SK-N-SH (cell line): ENCODE data around the gene STRBP. TPM values are rescaled to one million over a fixed set of nuclear protein-coding genes. Genes with fewer than 3 reads are reported as not detected.

Experiments used
- CTCF ChIA-PET: fragments of 300-600, 350-600 bp; formaldehyde crosslinking; extraction: SDS; loops from one replicate; lab custom pipeline; 2021; lab: Yijun Ruan, JAX
- POLR2A ChIA-PET: fragments of 350-600 bp; sonication (Branson Sonifier 250); formaldehyde crosslinking; extraction: SDS; loops from one replicate; lab custom pipeline; 2020; ENCODE audit warnings: antibody characterized with exemption, inconsistent platforms; lab: Yijun Ruan, JAX
- DNase-seq: peaks from one replicate; pipeline ENCODE4 v3.0.0; 2012
- H2AFZ ChIP-seq: fragments of 200-600 bp; sonication (generic); 2 replicates; pipeline ENCODE4 v1.8.1; 2016; ENCODE audit warnings: antibody characterized with exemption, mild to moderate bottlenecking, low read depth
- H3F3A ChIP-seq: fragments of 200-600 bp; sonication (generic); replicated peaks from 2 replicates; pipeline ENCODE3; 2016; ENCODE audit warnings: antibody characterized with exemption, mild to moderate bottlenecking; ENCODE audit not compliant: insufficient read depth
- H3K27ac ChIP-seq, 2 experiments: fragments of 200-500 bp in 1 of 2; fragments of 200-600 bp in 1 of 2; sonication (Bioruptor generic) in 1 of 2; sonication (generic), shearing (Covaris generic) in 1 of 2; 2 replicates each; pipeline versions ENCODE4 v1.5.1 to v1.6.1; 2014 to 2016; ENCODE audit warnings: low read depth in 2 of 2, inconsistent platforms in 1 of 2, low read length in 1 of 2, mild to moderate bottlenecking in 1 of 2, mixed read lengths in 1 of 2
- H3K27me3 ChIP-seq: fragments of 200-600 bp; sonication (generic), shearing (Covaris generic); 2 replicates; pipeline ENCODE4 v1.6.1; 2016; ENCODE audit warnings: mixed run types; ENCODE audit not compliant: insufficient read depth
- H3K36me3 ChIP-seq, 2 experiments: fragments of 200-500 bp in 1 of 2; fragments of 200-600 bp in 1 of 2; sonication (Bioruptor generic) in 1 of 2; sonication (generic) in 1 of 2; replicated peaks in 1 of 2; 2 replicates each; pipeline versions ENCODE3 to v1.5.1; 2014 to 2016; ENCODE audit warnings: low read length in 1 of 2, mild to moderate bottlenecking in 1 of 2; ENCODE audit not compliant: insufficient read depth in 2 of 2, control insufficient read depth in 1 of 2
- H3K4me1 ChIP-seq, 2 experiments: fragments of 200-500 bp in 1 of 2; fragments of 200-600 bp in 1 of 2; sonication (Bioruptor generic) in 1 of 2; sonication (generic), shearing (Covaris generic) in 1 of 2; 2 replicates each; pipeline versions ENCODE4 v1.5.1 to v1.6.1; 2014 to 2016; ENCODE audit warnings: low read depth in 1 of 2, low read length in 1 of 2, mixed run types in 1 of 2; ENCODE audit not compliant: insufficient read depth in 2 of 2, control insufficient read depth in 1 of 2
- H3K4me2 ChIP-seq: fragments of 200-600 bp; sonication (generic), shearing (Covaris generic); 2 replicates; pipeline ENCODE4 v1.6.1; 2017; ENCODE audit warnings: mixed run types
- H3K4me3 ChIP-seq, 2 experiments: fragments of 200-500 bp in 1 of 2; fragments of 200-600 bp in 1 of 2; sonication (Bioruptor generic) in 1 of 2; sonication (generic), shearing (Covaris generic) in 1 of 2; 2 replicates each; pipeline versions ENCODE4 v1.5.1 to v1.8.1; 2014 to 2016; ENCODE audit warnings: low read depth in 2 of 2, inconsistent platforms in 1 of 2, low read length in 1 of 2, mild to moderate bottlenecking in 1 of 2, mixed read lengths in 1 of 2, moderate library complexity in 1 of 2
- H3K79me2 ChIP-seq: fragments of 200-600 bp; sonication (generic); 2 replicates; pipeline ENCODE4 v1.8.1; 2017; ENCODE audit warnings: mild to moderate bottlenecking; ENCODE audit not compliant: insufficient read depth
- H3K9ac ChIP-seq: fragments of 200-600 bp; sonication (generic); 2 replicates; pipeline ENCODE4 v1.6.1; 2017; ENCODE audit warnings: mixed run types
- H3K9me2 ChIP-seq: fragments of 200-600 bp; sonication (generic); 2 replicates; pipeline ENCODE4 v1.6.1; 2017; ENCODE audit warnings: mixed run types
- H3K9me3 ChIP-seq: fragments of 200-600 bp; sonication (generic); 2 replicates; pipeline ENCODE4 v1.6.1; 2017; ENCODE audit warnings: mixed run types, mild to moderate bottlenecking, moderate library complexity
- H4K20me1 ChIP-seq: fragments of 200-600 bp; sonication (generic); 2 replicates; pipeline ENCODE4 v1.6.1; 2017; ENCODE audit warnings: mild to moderate bottlenecking, mixed run types; ENCODE audit not compliant: insufficient read depth
- ELF1 ChIP-seq: IDR thresholded peaks from 2 replicates; pipeline ENCODE4 v1.4.0; 2012
- FOSL2 ChIP-seq: IDR thresholded peaks from 2 replicates; pipeline ENCODE4 v1.4.0; 2012; ENCODE audit warnings: low read depth, mild to moderate bottlenecking, moderate library complexity, borderline replicate concordance
- FOXJ3 ChIP-seq: sonication (generic); formaldehyde crosslinking; IDR thresholded peaks from 2 replicates; pipeline ENCODE4 v1.5.1; 2020; ENCODE audit warnings: mild to moderate bottlenecking, missing genetic modification reagents
- FOXM1 ChIP-seq: IDR thresholded peaks from 2 replicates; pipeline ENCODE4 v1.4.0; 2012; ENCODE audit warnings: low read depth, mild to moderate bottlenecking
- MAX ChIP-seq: IDR thresholded peaks from 2 replicates; pipeline ENCODE4 v1.4.0; 2012; ENCODE audit warnings: low read depth
- NFIC ChIP-seq: IDR thresholded peaks from 2 replicates; pipeline ENCODE4 v1.4.0; 2012; ENCODE audit warnings: borderline replicate concordance
- PBX3 ChIP-seq: IDR thresholded peaks from 2 replicates; pipeline ENCODE4; 2012
- POLR2AphosphoS5 ChIP-seq: IDR thresholded peaks from 2 replicates; pipeline ENCODE4 v1.6.1; 2012; ENCODE audit warnings: low read depth, low read length
- RCOR1 ChIP-seq: fragments of 150-350 bp; IDR thresholded peaks from 2 replicates; pipeline ENCODE4 v1.6.1; 2017; ENCODE audit warnings: antibody characterized with exemption, low read length
- REST ChIP-seq: IDR thresholded peaks from 2 replicates; pipeline ENCODE4 v1.6.1; 2012; ENCODE audit warnings: mild to moderate bottlenecking, low read depth, low read length, moderate library complexity
- RXRA ChIP-seq: IDR thresholded peaks from 2 replicates; pipeline ENCODE4 v1.4.0; 2012; ENCODE audit warnings: low read depth, mild to moderate bottlenecking, borderline replicate concordance
- SMC3 ChIP-seq: IDR thresholded peaks from 2 replicates; pipeline ENCODE4 v1.6.1; 2012; ENCODE audit warnings: low read depth, low read length, improper control_type of control experiment
- TAF1 ChIP-seq: IDR thresholded peaks from 2 replicates; pipeline ENCODE4 v1.6.1; 2012; ENCODE audit warnings: low read depth, mild to moderate bottlenecking, low read length, moderate library complexity, borderline replicate concordance
- USF2 ChIP-seq: fragments of 150-350 bp; IDR thresholded peaks from 2 replicates; pipeline ENCODE4 v1.6.1; 2017; ENCODE audit warnings: antibody characterized with exemption, low read length, low read depth, borderline replicate concordance
- YY1 ChIP-seq: IDR thresholded peaks from 2 replicates; pipeline ENCODE4 v1.4.0; 2012; ENCODE audit warnings: low read depth, mild to moderate bottlenecking
- WGBS: methylation state at CpG from one replicate; pipeline ENCODE4 v1.1.6; 2017; ENCODE audit warnings: low lambda C conversion rate; 5-methylcytosine and 5-hydroxymethylcytosine counted together
- polyA plus RNA-seq, 3 experiments: library from polyadenylated mRNA; depleted of rRNA; stranded (reverse); fragments of >200 nt; gene quantifications; 2 replicates each; pipeline ENCODE4 v1.2.3, GENCODE V29; 2012
- TF ChIP-seq, protein P1 (sequence below): fragments of 200-600 bp; sonication (generic); IDR thresholded peaks from 2 replicates; pipeline ENCODE4 v1.6.1; 2017; ENCODE audit warnings: antibody characterized with exemption, mild to moderate bottlenecking, moderate library complexity

STRBP gene
- polyA plus RNA-seq, 1 of the 3 experiments (the other 2 are of a cell fraction) = 5.9 TPM

- CTCF ChIA-PET = interaction anchor here (1.2 to 1.4 kb wide), 2 partner anchors 249 to 251 kb away, joined by 3 to 6 read pairs; no protein-coding TSS in a partner anchor
- Histone ChIP-seq H2AFZ (no peak overlapping the region), H3K36me3 (peaks cover 73 to 81% of the 10 kb centered on the region in 2 experiments), H3K4me1 (no peaks in the 10 kb centered on the region; a peak in 1 of 4 replicates), H3K9ac (no peak overlapping the region), H3K9me2 (no peaks in the 10 kb centered on the region), H4K20me1 (no peaks in the 10 kb centered on the region), H3K4me2 (no peak overlapping the region), H3K27me3 (no peaks in the 10 kb centered on the region), H3K4me3 (no peak overlapping the region), H3K27ac (no peak overlapping the region), H3K9me3 (no peaks in the 10 kb centered on the region), H3F3A (no peaks in the 10 kb centered on the region), H3K79me2 (no peaks in the 10 kb centered on the region; the same call in 1 of the 2 replicates)
- POLR2A ChIA-PET = interaction anchor here (1.2 kb wide), 1 partner anchor 8 kb away, joined by 4 read pairs; no protein-coding TSS in a partner anchor
- 96% methylated on average over 6 of the region's 6 CpGs for WGBS
- TF ChIP-seq REST (no peak), RXRA (no peak), MAX (no peak), TAF1 (no peak), NFIC (no peak), FOXM1 (no peak)
- DNase-seq = no peak
Observed at GRCh38 chr9:123099042-123099441, 169.3 kb downstream of the STRBP start.

DNA sequence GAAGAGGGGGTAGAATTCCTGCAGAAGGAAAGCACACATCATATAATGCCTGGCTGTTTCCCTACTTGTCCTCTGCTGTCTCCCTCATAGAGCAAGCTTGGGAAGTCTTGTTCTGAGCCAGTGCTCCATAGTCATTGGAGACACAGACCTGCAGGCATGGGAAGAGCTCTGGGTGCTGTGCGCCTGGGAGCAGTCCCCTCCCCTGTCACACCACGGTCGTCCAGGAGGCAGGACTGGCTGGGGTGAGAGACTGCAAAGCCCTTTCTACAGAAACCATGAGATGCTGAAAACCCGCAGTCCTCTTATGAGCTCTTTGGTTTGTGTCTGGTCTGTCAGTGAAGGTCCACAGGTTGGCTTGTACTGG, 170.3 kb downstream of the STRBP start:
- Histone ChIP-seq H3K36me3 (peaks cover 79 to 86% of the 10 kb centered on the region in 2 experiments), H3K9me3 (no peaks in the 10 kb centered on the region), H3K27me3 (no peaks in the 10 kb centered on the region), H3K4me3 (no peak overlapping the region), H3K4me2 (no peak overlapping the region), H3K27ac (no peak overlapping the region), H3K4me1 (no peaks in the 10 kb centered on the region; a peak in 1 of 4 replicates), H3K79me2 (no peaks in the 10 kb centered on the region; the same call in 1 of the 2 replicates), H4K20me1 (no peaks in the 10 kb centered on the region), H3K9ac (no peak overlapping the region), H3K9me2 (no peaks in the 10 kb centered on the region), H2AFZ (no peak overlapping the region), H3F3A (peaks cover 5% of the 10 kb centered on the region)
- POLR2A ChIA-PET = interaction anchor here (1.2 kb wide), 1 partner anchor 9 kb away, joined by 4 read pairs; no protein-coding TSS in a partner anchor
- no peak for DNase-seq
- CTCF ChIA-PET = interaction anchor here (1.1 to 1.6 kb wide), 2 partner anchors 22 to 252 kb away, joined by 3 to 7 read pairs; no protein-coding TSS in a partner anchor
- WGBS = 100% methylated on average over 4 of the region's 4 CpGs
- TF ChIP-seq RCOR1 = no peak
- no peak for TF ChIP-seq ELF1
- TF ChIP-seq FOSL2 = no peak
- TF ChIP-seq, protein P1, sequence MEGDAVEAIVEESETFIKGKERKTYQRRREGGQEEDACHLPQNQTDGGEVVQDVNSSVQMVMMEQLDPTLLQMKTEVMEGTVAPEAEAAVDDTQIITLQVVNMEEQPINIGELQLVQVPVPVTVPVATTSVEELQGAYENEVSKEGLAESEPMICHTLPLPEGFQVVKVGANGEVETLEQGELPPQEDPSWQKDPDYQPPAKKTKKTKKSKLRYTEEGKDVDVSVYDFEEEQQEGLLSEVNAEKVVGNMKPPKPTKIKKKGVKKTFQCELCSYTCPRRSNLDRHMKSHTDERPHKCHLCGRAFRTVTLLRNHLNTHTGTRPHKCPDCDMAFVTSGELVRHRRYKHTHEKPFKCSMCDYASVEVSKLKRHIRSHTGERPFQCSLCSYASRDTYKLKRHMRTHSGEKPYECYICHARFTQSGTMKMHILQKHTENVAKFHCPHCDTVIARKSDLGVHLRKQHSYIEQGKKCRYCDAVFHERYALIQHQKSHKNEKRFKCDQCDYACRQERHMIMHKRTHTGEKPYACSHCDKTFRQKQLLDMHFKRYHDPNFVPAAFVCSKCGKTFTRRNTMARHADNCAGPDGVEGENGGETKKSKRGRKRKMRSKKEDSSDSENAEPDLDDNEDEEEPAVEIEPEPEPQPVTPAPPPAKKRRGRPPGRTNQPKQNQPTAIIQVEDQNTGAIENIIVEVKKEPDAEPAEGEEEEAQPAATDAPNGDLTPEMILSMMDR = no peak
- no peak for TF ChIP-seq POLR2AphosphoS5
- TF ChIP-seq MAX = no peak
- no peak for TF ChIP-seq FOXM1
- no peak for TF ChIP-seq FOXJ3
- TF ChIP-seq PBX3 = no peak
- no peak for TF ChIP-seq RXRA
- TF ChIP-seq USF2 = no peak
- TF ChIP-seq NFIC = no peak
- TF ChIP-seq YY1 = no peak
- TF ChIP-seq SMC3 = no peak
